Measurements from ENCODE around the gene KIF20A.
A peak's percentile ranks its signal among the peaks of the same experiment; 100 is the strongest.
"Not testable (repeated sequence)": the region's sequence is repeated elsewhere in the genome, so short reads cannot be mapped to it uniquely, and the experiment has no call there.

Gene KIF20A

DNA sequence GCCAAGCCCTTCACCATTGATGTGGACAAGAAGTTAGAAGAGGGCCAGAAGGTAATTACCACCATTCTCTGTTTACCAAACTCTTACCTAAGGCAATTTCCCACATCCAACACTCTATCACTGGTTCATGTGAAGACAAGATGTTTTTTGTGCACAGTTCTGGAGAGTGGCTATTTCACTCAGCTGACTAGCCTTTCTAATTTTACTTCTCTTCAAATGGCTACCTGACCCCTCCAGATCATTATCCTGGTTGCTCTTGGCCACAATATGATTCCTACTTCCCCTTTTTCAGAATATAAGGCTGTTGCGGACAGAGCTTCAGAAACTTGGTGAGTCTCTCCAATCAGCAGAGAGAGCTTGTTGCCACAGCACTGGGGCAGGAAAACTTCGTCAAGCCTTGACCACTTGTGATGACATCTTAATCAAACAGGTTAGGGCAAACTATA, 7.1 kb downstream of the KIF20A start:
- DNase-seq (ENCODE audit: low spot score): no peak

DNA sequence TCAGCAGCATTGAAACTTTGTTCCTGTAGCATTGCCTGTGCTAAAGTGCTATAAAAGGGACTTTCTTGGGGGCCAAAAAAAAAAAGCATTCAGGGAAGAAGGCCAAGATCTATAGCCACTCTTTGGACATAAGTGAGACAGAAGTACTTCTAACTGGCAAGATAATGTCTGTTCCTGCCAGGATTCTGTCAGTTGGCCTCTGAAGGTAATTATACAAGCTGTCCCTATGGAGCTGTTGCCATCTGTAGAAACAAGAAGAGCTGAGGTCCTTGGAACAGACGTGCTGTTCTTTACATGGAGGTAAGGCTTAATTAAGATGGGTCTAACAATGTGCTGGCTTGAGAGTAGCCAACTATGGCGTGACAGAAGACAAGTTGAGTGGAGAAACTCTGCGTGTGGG, 9.7 kb downstream of the KIF20A start:
- no peak for DNase-seq (ENCODE audit: low spot score)

DNA sequence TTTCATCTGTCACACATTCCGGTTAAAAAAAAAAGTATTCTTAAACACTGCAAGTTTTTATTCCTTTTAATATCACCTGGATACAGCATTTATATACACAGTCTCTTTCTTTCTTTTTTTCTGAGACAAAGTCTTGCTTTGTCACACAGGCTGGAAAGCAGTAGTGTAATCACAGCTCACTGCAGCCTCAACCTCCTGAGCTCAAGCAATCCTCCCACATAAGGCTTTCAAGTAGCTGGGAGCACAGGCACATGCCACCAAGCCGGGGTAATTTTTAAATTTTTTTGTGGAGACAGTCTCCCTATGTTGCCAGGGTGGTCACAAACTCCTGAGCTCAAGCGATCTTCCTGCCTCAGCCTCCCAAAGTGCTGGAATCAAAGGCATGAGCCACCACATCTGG, 13.9 kb downstream of the KIF20A start:
- no peak for DNase-seq (ENCODE audit: low spot score)

DNA sequence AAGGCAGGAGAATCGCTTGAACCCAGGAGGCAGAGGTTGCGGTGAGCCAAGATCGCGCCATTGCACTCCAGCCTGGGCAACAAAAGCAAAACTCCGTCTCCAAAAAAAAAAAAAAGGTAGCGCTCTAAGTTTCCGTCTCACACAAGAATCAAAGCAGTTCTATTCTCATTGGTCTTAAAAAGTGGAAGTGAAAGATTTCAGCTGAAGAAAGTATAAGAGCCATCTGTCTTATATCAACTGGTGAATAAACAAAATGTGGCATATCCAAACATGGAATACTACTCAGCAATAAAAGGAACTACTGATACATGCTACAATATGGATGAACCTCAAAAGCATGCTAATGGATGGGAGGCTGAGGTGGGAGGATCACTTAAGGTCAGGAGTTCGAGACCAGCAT, 14.9 kb downstream of the KIF20A start:
- DNase-seq (ENCODE audit: low spot score): not testable (repeated sequence)

DNA sequence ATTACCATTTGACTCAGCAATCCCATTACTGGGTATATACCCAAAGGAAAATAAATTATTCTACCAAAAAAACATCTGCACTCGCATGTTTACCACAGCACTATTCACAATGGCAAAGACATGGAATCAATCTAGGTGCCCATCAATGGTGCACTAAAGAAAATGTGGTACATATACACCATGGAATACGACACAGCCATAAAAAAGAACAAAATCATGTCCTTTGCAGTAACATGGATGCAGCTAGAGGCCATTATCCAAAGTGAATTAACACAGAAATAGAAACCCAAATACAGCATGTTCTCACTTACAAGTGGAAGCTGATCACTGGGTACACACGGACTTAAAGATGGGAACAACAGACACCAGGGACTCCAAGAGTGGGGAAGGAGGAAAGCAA, 32.1 kb downstream of the KIF20A start:
- no peak for DNase-seq (ENCODE audit: low spot score)

DNA sequence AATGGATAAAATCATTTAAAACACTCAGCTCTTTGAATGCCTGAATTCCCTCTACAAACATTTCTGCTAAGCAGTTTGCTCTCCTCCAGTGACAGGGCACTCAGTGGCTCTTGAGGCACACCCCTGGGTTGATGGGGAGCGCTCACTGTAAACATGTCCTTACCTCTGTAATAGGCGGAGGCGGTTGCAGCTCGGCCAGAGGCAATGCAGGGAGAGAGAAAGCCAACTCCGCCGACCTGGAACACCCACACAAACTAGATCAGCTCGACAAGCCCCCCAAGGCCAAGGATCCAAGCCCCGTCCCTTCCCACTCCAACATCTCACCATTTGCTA, 33.9 kb downstream of the KIF20A start:
- DNase-seq (ENCODE audit: low spot score): no peak

DNA sequence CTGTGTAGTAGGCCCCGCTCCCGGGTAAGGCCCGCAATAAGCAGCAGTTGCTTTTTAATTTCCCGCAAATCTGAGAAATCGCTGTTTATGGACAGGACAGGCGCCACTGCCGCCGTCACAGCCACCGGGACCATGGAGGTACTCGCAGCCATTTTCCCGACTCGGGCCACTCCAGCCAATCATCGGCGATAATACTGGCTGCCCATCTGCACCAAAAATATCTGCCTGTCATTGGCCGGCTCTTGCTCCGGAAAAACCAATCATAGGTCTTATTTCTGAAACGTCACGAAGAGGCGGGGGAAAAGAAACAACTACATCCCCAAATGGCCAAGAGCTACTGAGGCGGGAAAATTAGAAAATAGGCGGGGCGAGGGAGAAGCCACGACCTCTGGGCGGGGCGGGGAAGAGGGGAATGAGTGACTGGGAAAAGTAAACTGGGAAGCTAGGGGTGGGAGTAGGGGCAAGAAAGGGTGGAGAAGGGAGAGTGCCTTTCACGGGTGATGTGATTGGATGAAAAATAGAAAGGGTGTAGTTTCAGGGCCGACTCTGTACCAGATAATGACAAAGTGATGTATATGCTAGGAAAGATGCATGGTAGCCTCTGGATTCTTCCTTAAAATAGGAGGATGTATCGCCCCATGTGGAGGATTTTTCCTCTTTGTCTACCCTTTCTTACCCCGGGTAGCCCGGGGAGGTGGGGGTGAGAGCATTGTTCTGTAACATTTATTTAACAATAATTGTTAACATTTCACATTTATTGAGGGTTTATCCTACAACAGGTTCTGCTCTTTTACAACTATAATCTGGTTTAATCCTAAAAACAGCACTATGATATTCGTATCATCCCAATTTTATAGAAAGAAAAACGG, 34.5 kb downstream of the KIF20A start, which contains the start of gene CDC23:
Gene CDC23, minus strand, starts transcription at position 163 of the 869 bp plus-strand sequence. Its CDS starts 11 bp downstream, at position 152.
- peak; percentile 99 for DNase-seq (ENCODE audit: low spot score)

DNA sequence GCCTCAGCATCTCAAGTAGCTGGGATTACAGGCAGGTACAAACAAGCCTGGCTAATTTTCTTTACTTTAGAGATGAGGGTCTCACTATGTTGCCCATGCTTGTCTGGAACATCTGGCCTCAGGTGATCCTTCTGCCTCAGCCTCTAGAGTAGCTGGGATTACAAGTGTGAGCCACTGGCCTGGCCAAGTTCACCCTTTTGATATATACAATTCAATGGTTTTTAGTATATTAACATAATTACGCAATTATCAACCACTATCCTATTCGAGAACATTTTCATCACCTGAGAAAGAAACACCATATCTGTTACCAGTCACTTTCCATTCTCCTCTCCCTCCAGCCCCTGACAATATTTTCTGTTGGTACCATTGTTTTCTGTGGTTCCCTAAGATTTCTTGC, 37.9 kb downstream of the KIF20A start:
- no peak for DNase-seq (ENCODE audit: low spot score)

DNA sequence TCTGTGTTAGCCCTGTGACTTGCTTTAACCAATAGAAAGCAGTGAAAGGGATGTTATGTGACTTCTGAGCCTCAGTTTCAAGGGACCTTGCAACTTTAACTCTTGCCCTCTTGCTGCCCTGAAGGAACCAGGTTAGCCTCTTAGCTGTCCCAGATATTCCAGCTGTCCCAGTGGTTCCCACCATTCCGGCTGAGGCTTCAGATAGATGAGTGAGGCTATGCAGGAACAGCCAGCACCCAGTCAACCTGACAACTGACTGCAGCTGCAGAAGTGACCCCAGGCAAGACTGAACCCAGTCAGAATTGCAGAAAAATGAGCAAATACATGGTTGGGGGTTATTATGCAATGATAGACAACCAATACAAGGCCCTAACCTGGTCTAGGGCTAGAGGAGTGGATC, 44.6 kb downstream of the KIF20A start:
- no peak for DNase-seq (ENCODE audit: low spot score)

DNA sequence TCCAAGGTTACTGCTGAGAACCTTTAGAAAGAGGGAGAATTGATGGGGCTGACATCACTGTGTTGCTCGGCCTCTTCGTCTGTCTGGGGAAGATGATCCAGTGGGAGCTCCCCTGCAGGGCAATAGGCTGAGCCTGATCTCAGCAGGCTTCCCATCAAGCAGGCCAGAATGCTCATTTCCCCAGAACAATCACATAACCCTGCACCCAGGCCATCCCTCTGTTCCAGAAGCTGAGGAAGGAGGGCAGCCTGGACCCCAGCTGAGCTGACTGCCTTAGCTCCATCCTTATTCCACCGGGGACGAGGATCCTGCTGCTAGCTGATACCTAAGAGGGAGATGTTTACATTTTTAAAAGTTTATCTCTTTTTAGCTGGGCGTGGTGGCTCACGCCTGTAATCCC, 45.8 kb downstream of the KIF20A start:
- DNase-seq (ENCODE audit: low spot score): no peak

DNA sequence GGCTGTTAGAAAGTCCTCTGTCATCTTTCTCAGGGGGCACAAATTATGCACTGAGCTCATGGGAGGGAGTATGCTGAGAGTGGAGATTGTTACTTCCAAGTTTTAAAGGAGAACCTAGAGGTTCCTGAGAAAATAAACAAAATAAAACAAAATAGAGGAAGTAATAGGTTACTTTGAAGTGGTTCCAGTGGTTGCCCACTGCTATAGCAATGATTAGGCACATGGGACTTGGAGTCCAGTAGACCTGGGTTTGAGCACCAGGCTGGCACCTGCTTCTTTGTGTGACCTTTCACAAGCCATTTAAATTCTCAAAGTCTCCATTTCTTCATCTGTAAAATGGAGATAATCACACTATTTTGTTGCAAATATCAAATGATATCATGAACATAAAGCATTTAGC, 48.0 kb downstream of the KIF20A start:
- DNase-seq (ENCODE audit: low spot score): no peak

DNA sequence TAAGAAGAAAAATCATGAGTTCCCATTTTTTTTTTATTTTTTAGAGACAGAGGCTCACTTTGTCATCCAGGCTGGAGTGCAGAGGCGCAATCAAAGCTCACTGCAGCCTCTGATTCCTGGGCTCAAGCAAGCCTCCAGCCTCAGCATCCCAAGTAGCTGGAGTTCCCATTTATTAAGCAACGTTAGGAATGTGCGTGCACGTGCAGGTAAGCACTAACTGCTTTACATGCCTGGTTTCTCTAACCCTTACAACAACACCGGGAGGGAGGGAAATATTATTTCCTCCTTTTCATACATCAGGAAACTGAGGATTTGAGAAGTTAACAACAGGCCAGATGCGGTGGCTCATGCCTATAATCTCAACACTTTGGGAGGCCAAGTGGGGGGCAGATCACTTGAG, 50.5 kb downstream of the KIF20A start:
- DNase-seq (ENCODE audit: low spot score): no peak

DNA sequence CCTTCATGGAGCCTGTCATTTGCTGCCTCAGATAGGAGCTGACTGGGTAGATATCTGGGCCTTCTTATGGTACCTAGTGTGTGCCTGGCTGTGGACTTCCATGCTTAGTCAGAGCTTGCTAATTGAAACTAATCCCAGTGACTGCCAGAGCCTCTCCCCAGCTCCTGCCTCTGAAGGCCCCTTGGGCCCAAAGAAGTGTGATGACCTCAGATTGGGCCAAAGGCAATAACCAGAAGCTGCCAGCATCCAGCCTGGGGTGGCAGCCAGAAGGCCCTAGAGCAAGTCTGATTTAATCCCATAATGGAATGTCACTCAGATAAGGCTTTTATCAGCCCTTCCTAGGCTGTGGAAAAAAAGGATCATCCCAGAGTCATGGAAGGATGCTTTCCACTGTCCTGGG, 51.3 kb downstream of the KIF20A start:
- no peak for DNase-seq (ENCODE audit: low spot score)

DNA sequence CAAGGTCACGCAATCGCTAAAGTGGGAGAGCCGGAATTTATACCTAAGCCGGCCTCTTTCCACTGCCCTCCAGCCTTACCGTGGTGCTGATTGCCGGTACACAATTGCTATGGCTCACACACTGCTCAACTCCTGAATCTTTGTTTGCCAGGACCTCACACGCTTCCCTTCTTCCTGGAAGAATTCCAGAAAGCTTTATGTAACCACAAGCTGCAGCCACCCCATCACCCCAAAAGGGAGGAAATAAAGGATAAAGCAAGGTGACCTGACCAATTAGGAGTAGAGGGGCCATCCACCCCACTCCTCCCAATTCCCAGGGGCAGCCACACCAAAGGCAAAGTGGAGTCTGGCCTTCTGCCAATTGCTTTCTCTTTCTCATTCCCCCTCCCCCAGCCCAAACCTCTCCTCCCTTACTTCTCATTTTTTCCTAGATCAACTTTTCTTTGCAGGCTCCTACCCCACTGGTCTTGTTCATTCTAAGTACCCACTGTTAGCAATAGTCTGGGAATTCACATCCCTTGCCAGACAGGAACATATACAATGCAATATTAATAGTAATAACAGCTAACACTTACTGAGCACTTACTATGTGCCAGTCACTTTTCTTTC, 52.2 kb downstream of the KIF20A start:
- DNase-seq (ENCODE audit: low spot score): peak; percentile 41

DNA sequence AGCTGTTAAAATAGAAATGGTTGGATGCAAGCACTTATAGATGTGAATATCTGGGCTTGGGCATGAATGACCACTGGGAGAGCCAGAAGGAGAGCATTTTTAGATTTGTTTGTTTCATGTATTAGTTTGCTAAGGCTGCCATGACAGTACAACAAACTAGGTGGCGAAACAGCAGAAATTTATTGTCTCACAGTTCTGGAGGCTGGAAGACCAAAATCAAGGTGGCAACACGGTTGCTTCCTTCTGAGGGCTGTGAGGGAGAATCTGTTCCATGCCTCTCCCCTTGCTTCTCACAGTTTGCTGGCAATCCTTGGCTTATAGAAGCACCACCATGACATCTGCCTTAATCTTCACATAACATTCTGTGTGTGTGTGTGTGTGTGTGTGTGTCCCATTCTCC, 54.4 kb downstream of the KIF20A start:
- DNase-seq (ENCODE audit: low spot score): no peak

DNA sequence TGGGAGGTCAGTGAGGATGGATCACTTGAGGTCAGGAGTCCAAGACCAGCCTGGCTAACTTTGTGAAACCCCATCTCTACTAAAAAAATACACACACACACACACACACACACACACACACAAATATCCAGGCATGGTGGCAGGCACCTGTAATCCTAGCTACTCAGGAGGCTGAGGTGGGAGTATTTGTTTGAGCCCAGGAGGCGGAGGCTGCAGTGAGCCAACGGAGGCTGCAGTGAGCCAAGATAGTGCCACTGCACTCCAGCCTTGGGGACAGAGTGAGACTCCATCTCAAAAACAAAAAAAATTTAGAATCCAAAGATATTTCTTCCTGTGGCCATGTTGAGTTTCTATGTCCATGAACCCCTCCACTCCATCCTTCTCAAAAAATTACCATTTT, 55.7 kb downstream of the KIF20A start:
- DNase-seq (ENCODE audit: low spot score): no peak
